Right kidney (tissue), 1 donor: ENCODE results near the gene PAK4.
"Not testable (repeated sequence)": the region's sequence is repeated elsewhere in the genome, so short reads cannot be mapped to it uniquely, and the experiment has no call there.

Experiments
- DNase-seq: peaks from one replicate; pipeline ENCODE4 v3.0.0-alpha.2; 2016

PAK4 gene

GRCh38 chr19:39099341-39099740, 26.2 kb upstream of the PAK4 start:
- no peak for DNase-seq

- no peak for DNase-seq
Observed at GRCh38 chr19:39100500-39101166, 25.0 kb upstream of the PAK4 start.

DNA sequence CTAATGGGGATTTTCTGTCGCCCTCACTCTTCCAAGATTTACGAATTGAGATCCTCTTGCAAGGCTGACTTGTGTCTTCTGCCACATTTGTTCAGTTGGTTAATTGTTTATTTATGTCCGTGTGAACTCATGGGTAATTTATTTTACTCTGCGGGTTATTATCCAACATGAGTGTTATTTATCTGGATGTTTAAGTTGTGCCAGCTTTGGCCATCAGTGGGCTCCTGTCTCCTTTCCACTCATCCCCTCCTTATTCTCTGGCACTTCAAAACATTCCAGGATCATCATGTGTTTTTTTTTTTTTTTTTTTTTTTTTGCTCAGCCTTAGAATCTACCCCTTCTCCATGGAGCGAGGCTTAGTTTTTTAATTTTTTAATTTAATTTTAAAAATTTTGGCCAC, 22.4 kb upstream of the PAK4 start:
- no peak for DNase-seq

DNA sequence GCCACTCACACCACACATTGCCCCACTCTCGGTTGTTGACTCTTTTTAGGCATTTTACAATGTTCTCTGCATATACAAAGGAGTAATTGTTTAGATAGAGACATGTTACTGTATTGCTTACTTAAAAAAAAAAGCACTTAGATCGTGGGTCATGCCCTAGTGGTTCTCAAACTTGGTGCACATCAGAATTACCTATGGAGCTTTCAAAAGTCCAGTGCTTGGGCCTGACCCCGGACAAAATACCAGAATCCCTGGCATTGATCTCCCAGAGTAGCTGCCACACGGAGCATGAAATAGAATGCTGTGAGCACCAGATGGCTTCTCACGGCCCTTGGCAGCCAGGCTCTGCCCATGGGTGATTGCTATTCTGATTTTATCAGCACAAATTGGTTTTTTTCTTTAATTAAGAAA, 21.4 kb upstream of the PAK4 start:
- no peak for DNase-seq

DNA sequence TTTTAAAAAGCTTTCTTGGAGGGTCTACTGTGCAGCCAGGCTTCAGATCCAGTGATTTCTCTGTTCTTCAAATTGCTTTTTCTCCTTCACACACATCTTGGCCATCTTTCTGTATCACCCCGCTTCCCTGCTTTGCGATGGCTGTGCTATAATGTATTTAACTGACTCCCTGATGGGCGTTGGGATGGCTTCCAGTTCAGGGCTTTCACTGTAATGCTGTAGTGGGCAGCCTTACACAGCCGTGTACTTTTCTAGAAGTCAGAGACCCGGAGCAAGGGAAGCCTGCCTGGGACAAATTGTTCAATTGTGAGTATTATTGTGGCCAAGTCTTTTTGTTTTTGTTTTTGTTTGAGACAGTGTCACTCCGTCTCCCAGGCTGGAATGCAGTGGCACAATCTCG, 19.4 kb upstream of the PAK4 start:
- no peak for DNase-seq

DNA sequence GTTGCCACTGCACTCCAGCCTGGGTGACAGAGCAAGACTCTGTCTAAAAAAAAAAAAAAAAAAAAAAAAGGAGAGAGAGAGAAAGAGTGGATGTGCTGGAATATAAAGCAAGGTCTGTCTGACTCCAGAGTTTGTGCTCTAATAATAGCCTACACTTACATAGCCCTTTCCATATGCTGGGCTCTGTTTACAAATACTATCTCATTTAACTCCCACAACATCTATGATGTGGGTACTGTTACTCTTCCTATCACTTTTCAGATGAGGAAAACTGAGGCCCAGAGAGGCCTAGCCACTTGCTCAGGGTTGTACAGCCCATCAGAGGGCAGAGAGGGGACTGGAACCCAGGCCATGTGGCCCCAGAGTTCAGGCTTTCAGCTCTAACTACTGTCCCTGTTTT, 15.9 kb upstream of the PAK4 start:
- no peak for DNase-seq

- DNase-seq = peak; percentile 60
Observed at GRCh38 chr19:39110263-39110967, 15.2 kb upstream of the PAK4 start.

- DNase-seq = no peak
Observed at GRCh38 chr19:39111593-39112199, 13.9 kb upstream of the PAK4 start.

GRCh38 chr19:39112338-39112890, 13.2 kb upstream of the PAK4 start:
- no peak for DNase-seq

DNA sequence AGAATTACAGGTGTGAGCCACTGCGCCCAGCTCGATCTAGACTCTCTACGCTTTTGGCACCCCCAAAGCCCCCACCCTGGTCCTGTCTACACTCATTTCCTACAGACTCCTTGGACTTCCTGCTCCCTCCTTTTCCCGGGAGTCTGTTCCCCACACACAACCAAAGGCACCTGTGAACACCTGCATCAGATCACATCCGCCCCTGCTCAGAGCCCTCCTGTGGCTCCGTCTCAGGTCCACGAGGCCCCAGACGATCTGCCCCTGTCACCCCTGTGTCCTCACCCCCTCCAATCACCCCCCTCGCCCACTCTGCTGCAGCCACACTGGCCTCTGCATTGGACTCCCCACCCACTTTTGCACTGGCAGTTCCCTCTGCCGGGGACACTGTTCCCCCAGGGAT, 12.4 kb upstream of the PAK4 start:
- DNase-seq = no peak

GRCh38 chr19:39115105-39115847, 10.3 kb upstream of the PAK4 start:
- no peak for DNase-seq

GRCh38 chr19:39117023-39117422, 8.6 kb upstream of the PAK4 start:
- DNase-seq = not testable (repeated sequence)

GRCh38 chr19:39119830-39120229, 5.8 kb upstream of the PAK4 start:
- no peak for DNase-seq

- DNase-seq = no peak
Observed at GRCh38 chr19:39122934-39123731, 2.5 kb upstream of the PAK4 start.

DNA sequence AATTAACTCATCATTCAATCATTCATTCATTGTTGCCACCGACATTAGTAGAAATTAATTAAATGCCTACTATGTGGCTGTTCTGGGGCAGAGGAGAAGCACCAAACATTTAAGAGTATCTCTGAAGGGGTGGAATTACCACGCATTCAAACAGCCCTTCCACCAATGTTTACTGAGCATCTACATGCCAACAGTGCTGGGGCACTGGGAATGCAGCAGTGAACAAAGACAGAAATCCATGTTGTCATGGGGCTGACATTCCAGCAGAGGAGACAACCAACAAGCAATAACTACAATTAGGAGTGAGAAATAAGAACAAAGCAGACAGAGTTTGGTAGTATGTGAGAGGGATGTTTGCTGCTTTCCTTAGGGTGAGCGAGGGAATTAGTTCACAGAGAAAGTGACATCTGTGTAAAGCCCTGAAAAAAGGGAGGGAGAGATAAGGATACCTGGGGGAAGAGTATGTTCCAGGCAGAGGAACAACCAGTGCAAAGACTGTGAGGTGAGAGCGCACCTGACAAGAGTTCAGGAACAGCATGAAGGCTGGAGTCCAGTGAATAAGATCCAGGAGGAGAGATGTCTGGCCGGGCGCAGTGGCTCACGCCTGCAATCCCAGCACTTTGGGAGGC, 1.3 kb upstream of the PAK4 start:
- no peak for DNase-seq

GRCh38 chr19:39125199-39125553, 410 bp upstream of the PAK4 start:
- no peak for DNase-seq

DNA sequence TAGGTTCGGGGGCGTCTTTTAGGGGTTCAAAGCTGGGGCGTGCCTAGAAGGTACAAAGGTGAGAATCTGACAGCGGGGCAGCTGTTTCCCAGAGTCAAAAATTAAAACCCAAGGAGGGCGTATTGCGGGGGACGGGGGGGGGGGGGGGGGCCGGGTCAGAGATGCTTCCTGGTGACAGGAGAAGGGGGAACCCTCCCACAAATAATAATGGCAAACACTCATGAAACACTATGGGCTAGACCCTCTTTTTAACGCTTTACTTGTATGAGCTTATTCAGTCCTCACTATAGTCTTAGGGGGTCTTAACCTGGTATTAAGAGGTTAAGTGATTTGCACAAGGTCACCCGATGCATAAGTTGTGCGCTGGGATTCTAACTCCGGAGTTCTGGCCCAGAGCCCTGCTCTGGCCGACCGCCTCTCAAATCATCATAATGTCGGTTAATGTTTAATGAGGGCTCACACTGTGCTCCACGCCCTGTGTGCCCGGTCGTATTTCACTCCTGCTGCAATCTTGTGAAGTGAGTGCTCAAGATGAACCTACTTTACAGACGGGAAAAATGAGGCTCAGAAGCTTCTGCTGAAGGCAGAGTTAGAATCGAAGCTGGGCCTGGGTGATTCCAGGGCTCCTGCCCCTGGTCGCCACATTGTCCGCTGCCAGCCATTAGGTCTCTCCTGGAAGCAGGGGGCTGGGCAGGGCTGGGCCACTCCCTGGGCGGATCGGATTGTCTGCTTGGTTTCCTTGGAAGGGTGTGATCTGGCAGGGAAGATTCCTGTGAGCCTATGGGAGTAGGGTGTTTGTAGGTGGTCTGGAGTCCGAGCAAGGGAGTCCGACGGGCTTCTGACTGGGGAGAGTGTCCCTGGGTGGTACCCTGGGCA, 964 bp downstream of the PAK4 start:
- peak; percentile 54 for DNase-seq

DNA sequence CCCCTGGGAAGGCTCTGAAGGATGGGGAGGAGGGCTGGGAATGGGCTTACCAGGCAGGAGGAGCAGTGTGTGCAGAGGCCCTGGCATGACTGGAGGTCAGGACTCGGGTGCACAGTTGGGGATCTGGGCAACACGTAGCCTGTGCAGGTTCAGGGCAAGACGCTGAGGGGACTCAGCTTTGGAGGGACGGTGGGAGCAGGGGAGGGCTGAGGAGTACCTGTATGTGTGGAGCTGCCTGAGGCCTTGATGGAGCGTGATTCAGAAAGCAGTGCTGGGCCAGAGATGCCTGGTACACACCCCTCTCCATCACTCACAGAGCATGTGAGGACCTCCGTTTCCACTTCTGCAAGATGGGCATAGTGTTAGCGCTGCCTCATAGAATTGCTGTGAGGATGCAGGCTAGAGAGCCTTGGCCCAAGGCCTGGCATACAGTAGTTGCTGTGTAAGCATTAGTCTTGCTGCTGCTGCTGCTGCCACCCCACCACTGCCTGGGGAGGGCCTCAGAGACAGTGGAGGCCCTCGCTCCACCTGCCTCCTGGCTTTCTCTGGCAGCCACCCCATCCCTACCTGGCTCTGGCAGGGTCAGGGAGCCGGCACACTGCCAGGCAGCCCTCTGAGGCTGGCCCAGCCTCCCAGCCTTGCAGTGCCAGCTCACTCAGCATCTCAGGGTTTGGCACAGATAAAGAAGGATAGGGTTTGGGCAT, 2.4 kb downstream of the PAK4 start:
- no peak for DNase-seq

DNA sequence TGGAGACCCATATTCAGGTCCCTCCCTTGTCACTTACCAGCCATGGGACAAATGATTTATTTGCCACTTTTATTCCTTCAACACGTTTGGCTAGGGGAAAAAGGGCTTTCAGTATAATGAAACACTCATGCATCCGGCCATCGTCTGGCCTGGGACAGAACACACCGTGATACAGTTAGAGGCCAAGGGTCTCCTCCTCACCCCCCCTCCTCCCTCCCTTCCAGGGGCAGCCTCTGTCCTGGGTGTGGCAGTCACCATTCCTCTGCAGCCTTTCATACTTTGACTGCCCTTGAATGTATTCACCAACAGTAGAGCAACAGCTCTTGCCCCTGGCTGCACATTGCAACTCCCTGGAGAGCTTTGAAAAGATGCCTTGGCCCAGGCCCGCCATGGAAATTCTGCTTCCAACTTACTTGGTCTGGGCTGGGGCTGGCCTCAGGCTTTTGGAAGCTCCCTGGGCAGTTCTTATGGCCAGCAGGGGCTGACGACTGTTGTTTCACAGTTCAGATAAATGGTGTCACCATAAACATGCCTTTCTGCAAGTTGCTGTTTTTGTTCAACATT, 3.0 kb downstream of the PAK4 start:
- DNase-seq = no peak

- DNase-seq = no peak
Observed at GRCh38 chr19:39129116-39129515, 3.5 kb downstream of the PAK4 start.
